HG03097 (cell line): Measurements from ENCODE around the gene NBR1.
"Not testable (repeated sequence)": the region's sequence is repeated elsewhere in the genome, so short reads cannot be mapped to it uniquely, and the experiment has no call there.

Experiments used
- ATAC-seq: cut with Tn5 transposase; IDR thresholded peaks from one replicate; pipeline ENCODE4 v1.9.1; 2021; ENCODE audit not compliant: unreplicated experiment, low FRiP score

The NBR1 gene

GRCh38 chr17:43239597-43239996, 68.6 kb downstream of the NBR1 start:
- ATAC-seq, result not testable (repeated sequence)

- ATAC-seq, result not testable (repeated sequence)
Observed at GRCh38 chr17:43240596-43241352, 69.8 kb downstream of the NBR1 start.

GRCh38 chr17:43246456-43246855, 75.4 kb downstream of the NBR1 start:
- not testable (repeated sequence) for ATAC-seq
